ENCODE results near the gene NNMT.

DNA sequence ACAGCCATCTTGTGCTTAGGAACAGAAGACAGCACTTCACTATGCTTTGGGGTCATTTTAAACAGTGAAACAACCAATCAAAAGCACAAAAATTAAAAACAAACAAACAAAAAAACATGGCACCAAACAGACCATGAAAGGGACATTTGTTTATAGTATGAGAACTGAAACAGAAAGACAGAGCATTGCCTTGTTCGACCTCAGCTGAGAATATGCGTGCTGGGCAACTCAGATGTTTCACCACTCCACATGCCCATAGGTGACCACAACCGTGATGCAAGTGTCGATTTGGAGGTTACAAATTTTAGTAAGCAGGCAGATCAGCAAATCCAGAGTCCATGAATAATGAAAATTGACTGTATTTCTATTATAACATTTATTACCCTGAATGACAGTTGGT, 30.0 kb downstream of the NNMT start:
- no peak for TF ChIP-seq POLR2AphosphoS5 (IDR thresholded peaks at IDR 0.05)
- no peak for TF ChIP-seq POLR2A (IDR thresholded peaks at IDR 0.05)
- no peak for TF ChIP-seq CTCF (IDR thresholded peaks at IDR 0.05)

Data from prostate gland (tissue), 2 donors.